ENCODE measurements around the gene TARDBP.
"Not testable (repeated sequence)": the region's sequence is repeated elsewhere in the genome, so short reads cannot be mapped to it uniquely, and the experiment has no call there.

Gene TARDBP

GRCh38 chr1:11072216-11072917 is 59.9 kb downstream of the TARDBP start:
- no peak for TF ChIP-seq PPARA (CRISPR knock-in tag; IDR thresholded peaks at IDR 0.05; ENCODE audit: borderline replicate concordance)
- no peak for TF ChIP-seq TSHZ2 (CRISPR knock-in tag; IDR thresholded peaks at IDR 0.05)
- TF ChIP-seq ZFP3 (CRISPR knock-in tag; IDR thresholded peaks at IDR 0.05): no peak
- no peak for TF ChIP-seq GLIS3 (CRISPR knock-in tag; IDR thresholded peaks at IDR 0.05)
- no peak for ATAC-seq

GRCh38 chr1:11073398-11073797 is 60.9 kb downstream of the TARDBP start:
- not testable (repeated sequence) for ATAC-seq
